Progenitor cell of endocrine pancreas (in vitro differentiated cells): ENCODE measurements around the gene OR52E1. TPM values are rescaled to one million over a fixed set of nuclear protein-coding genes. Genes with fewer than 3 reads are reported as not detected.

Source experiments
- DNase-seq: peaks from one replicate; pipeline ENCODE4 v3.0.0; 2021; ENCODE audit warnings: low spot score; ENCODE audit not compliant: unreplicated experiment
- H3K27ac Mint-ChIP-seq: 2 replicates; pipeline ENCODE4 v1.8.0; 2021; ENCODE audit warnings: mild to moderate bottlenecking, moderate library complexity, mixed read lengths
- H3K27me3 Mint-ChIP-seq: 2 replicates; pipeline ENCODE4 v1.8.0; 2021; ENCODE audit warnings: mixed read lengths
- H3K36me3 Mint-ChIP-seq: 2 replicates; pipeline ENCODE4 v1.8.0; 2022; ENCODE audit warnings: mixed read lengths; ENCODE audit not compliant: insufficient read depth
- H3K4me1 Mint-ChIP-seq: 2 replicates; pipeline ENCODE4 v1.8.0; 2021; ENCODE audit warnings: low read depth, mixed read lengths
- H3K4me3 Mint-ChIP-seq: 2 replicates; pipeline ENCODE4 v1.8.0; 2021; ENCODE audit warnings: low read depth, mild to moderate bottlenecking, moderate library complexity, mixed read lengths
- H3K9me3 Mint-ChIP-seq: 2 replicates; pipeline ENCODE4 v1.8.0; 2021; ENCODE audit warnings: low read depth, mixed read lengths
- total RNA-seq: library from RNA; stranded (reverse); gene quantifications from 2 replicates; pipeline ENCODE4 v1.2.1, GENCODE V29; 2021
- TF ChIP-seq, protein P1 (sequence below): fragments of 200-600 bp; sonication (generic); IDR thresholded peaks from one replicate; pipeline ENCODE4 v1.5.0; 2021; ENCODE audit warnings: antibody characterized with exemption, mild to moderate bottlenecking; ENCODE audit not compliant: unreplicated experiment

Gene OR52E1
- total RNA-seq, 1 donor from 2014 or later: not detected

DNA sequence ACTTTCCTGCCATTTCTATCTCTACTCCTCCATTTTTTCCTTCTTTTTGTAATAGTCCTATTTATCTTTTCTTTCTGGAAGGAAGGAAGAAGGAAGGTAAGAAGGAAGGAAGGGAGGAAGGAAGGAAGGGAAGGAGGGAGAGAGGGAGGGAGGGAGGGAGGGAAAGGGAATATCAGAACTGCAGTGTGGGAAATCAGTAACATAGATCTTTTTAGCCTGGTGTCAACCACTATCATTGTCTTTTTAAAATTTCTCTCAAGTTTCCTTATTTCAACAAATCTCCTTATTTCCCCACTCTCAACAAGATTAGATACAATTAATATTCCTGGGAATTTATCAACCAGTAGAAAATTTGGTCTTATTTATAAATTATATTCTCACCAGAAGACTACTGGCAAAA lies 33.7 kb downstream of the OR52E1 start:
- Mint-ChIP-seq H3K4me1 (no peaks in the 10 kb centered on the region), H3K36me3 (no peaks in the 10 kb centered on the region), H3K27me3 (peaks cover 3% of the 10 kb centered on the region), H3K27ac (no peak overlapping the region), H3K4me3 (no peak overlapping the region), H3K9me3 (no peaks in the 10 kb centered on the region)
- DNase-seq: no peak
- TF ChIP-seq, protein P1, sequence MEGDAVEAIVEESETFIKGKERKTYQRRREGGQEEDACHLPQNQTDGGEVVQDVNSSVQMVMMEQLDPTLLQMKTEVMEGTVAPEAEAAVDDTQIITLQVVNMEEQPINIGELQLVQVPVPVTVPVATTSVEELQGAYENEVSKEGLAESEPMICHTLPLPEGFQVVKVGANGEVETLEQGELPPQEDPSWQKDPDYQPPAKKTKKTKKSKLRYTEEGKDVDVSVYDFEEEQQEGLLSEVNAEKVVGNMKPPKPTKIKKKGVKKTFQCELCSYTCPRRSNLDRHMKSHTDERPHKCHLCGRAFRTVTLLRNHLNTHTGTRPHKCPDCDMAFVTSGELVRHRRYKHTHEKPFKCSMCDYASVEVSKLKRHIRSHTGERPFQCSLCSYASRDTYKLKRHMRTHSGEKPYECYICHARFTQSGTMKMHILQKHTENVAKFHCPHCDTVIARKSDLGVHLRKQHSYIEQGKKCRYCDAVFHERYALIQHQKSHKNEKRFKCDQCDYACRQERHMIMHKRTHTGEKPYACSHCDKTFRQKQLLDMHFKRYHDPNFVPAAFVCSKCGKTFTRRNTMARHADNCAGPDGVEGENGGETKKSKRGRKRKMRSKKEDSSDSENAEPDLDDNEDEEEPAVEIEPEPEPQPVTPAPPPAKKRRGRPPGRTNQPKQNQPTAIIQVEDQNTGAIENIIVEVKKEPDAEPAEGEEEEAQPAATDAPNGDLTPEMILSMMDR: no peak

DNA sequence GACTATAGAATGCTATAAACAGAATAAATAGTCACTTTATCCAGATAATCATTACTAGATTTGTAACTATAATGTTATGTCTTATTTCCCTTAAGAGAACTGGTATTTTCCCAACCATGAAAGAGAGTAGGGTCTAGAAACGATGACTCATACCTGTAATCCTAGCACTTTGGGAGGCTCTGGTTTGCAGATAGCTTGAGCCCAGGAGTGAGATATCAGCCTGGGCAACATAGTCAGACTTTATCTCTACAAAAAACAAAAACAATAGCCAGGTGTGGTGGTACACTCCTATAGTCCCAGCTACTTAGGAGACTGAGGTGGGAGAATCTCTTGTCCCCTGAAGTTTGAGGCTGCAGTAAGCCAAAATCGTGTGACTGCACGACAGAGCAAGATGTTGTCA lies 37.9 kb downstream of the OR52E1 start:
- no peak for DNase-seq
- Mint-ChIP-seq H3K27ac (no peak overlapping the region), H3K9me3 (no peaks in the 10 kb centered on the region), H3K36me3 (no peaks in the 10 kb centered on the region), H3K4me3 (no peak overlapping the region), H3K4me1 (no peaks in the 10 kb centered on the region), H3K27me3 (peaks cover 9% of the 10 kb centered on the region)
- TF ChIP-seq, protein P1: no peak

DNA sequence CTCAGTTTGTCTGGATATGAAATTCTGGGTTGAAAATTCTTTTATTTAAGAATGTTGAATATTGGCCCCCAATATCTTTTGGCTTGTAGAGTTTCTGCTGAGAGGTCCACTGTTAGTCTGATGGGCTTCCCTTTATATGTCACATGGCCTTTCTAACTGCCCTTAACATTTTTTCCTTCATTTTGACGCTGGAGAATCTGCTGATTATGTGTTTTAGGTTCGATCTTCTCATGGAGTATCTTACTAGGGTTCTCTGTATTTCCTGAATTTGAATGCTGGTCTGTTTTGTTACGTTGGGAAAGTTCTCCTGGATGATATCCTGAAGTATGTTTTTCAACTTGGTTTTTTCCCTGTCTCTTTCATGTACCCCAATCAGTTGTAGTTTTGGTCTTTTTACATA lies 46.0 kb downstream of the OR52E1 start:
- peaks cover 28% of the 10 kb centered on the region for H3K27me3 Mint-ChIP-seq
- TF ChIP-seq, protein P1: no peak
- DNase-seq: no peak
- H3K36me3 Mint-ChIP-seq: no peaks in the 10 kb centered on the region
- H3K4me1 Mint-ChIP-seq: no peaks in the 10 kb centered on the region
- H3K27ac Mint-ChIP-seq: no peak overlapping the region
- H3K9me3 Mint-ChIP-seq: peaks cover 4% of the 10 kb centered on the region
- no peak overlapping the region for H3K4me3 Mint-ChIP-seq

DNA sequence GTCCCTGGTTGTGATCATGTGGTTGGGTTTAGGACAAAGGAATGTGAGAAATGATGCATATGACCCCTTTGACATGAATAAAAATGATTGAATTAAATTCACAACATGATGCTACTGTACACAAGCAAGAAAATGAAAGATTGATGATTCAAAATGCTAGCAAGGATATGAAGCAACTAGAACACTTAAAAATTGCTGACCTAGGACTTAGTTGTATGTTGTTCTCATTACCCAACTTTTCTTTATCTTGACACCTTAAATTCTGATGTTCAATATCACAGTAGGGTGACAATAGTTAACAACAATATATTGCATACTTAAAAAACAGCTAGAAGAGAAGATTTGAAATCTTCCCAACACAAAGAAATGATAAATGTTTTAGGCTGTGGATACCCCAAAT lies 48.2 kb downstream of the OR52E1 start:
- Mint-ChIP-seq H3K4me1 (no peaks in the 10 kb centered on the region), H3K27ac (no peak overlapping the region), H3K36me3 (no peaks in the 10 kb centered on the region), H3K4me3 (no peak overlapping the region), H3K27me3 (peaks cover 16% of the 10 kb centered on the region), H3K9me3 (peaks cover 4% of the 10 kb centered on the region)
- no peak for DNase-seq
- TF ChIP-seq, protein P1: no peak

DNA sequence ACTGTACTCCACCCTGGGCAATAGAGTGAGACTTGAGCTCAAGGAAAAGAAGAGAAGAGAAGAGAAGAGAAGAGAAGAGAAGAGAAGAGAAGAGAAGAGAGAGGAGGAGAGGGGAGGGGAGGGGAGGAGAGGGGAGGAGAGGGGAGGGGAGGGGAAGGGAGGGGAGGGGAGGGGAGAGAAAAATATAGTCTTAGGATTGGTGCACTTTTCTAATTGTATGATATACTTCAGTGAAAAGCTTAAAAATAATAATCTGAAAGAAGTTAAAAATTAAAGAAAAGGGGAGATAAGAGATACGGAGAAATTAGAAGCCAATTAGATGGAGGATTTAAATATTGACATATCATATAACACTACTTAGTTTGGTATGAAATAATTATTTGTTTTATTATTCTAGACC lies 49.5 kb downstream of the OR52E1 start:
- H3K4me3 Mint-ChIP-seq: no peak overlapping the region
- no peaks in the 10 kb centered on the region for H3K36me3 Mint-ChIP-seq
- no peaks in the 10 kb centered on the region for H3K4me1 Mint-ChIP-seq
- H3K27me3 Mint-ChIP-seq: peaks cover 22% of the 10 kb centered on the region
- no peak for DNase-seq
- peaks cover 4% of the 10 kb centered on the region for H3K9me3 Mint-ChIP-seq
- TF ChIP-seq, protein P1: no peak
- no peak overlapping the region for H3K27ac Mint-ChIP-seq

Other genes starting within 250 kb of the OR52E1 start
- gene OR51F2, start 248.3 kb upstream of the OR52E1 start, total RNA-seq: not detected in 2 replicates
- not detected in 2 replicates for gene OR51S1, start 220.4 kb upstream of the OR52E1 start, total RNA-seq
- gene OR51T1, start 187.7 kb upstream of the OR52E1 start, total RNA-seq: not detected in 2 replicates
- not detected in 2 replicates for gene OR51A7, start 165.8 kb upstream of the OR52E1 start, total RNA-seq
- gene OR51G2, start 150.2 kb upstream of the OR52E1 start, total RNA-seq: not detected in 2 replicates
- gene OR51G1, start 145.2 kb upstream of the OR52E1 start, total RNA-seq: not detected in 2 replicates
- gene OR51A4, start 122.0 kb upstream of the OR52E1 start, total RNA-seq: not detected in 2 replicates
- not detected in 2 replicates for gene OR51A2, start 113.9 kb upstream of the OR52E1 start, total RNA-seq
- gene OR51L1, start 74.7 kb upstream of the OR52E1 start, total RNA-seq: not detected in 2 replicates
- not detected in 2 replicates for gene OR52J3, start 23.0 kb upstream of the OR52E1 start, total RNA-seq
- gene OR52E2, start 9.9 kb upstream of the OR52E1 start, total RNA-seq: not detected in 2 replicates
- not detected in 2 replicates for gene OR52A5, start 68.8 kb downstream of the OR52E1 start, total RNA-seq
- gene OR52A1, start 85.2 kb downstream of the OR52E1 start, total RNA-seq: not detected in 2 replicates
- not detected in 2 replicates for gene OR51V1, start 131.1 kb downstream of the OR52E1 start, total RNA-seq
- gene HBB, start 157.5 kb downstream of the OR52E1 start, total RNA-seq: not detected in 2 replicates
- not detected in 2 replicates for gene HBD, start 164.9 kb downstream of the OR52E1 start, total RNA-seq
- not detected in 2 replicates for gene HBG1, start 180.3 kb downstream of the OR52E1 start, total RNA-seq
- not detected in 2 replicates for gene HBG2, start 185.2 kb downstream of the OR52E1 start, total RNA-seq
- not detected in 2 replicates for gene HBE1, start 200.4 kb downstream of the OR52E1 start, total RNA-seq
- gene OR51B4, start 232.4 kb downstream of the OR52E1 start, total RNA-seq: not detected in 2 replicates